Kidney (tissue), 14 donors: Measurements from ENCODE around the gene TNK2. TPM values are rescaled to one million over a fixed set of nuclear protein-coding genes. Genes with fewer than 3 reads are reported as not detected.

Experiments used
- DNase-seq, 5 donors: peaks; one replicate each; pipeline ENCODE4 v3.0.0-alpha.2; 2013 to 2020
- FAIRE-seq: peaks from 2 replicates; lab custom pipeline; 2012; peaks lifted over from hg19 to GRCh38; lab: Jason Lieb, UNC
- H3K27ac ChIP-seq, 2 donors: one replicate each; pipeline ENCODE4 v1.7.0; 2013; ENCODE audit warnings: low read depth in 2 of 2, low read length in 2 of 2, inconsistent platforms in 1 of 2
- H3K27me3 ChIP-seq: one replicate; pipeline ENCODE4 v1.7.1; 2013; ENCODE audit warnings: low read length, inconsistent platforms; ENCODE audit not compliant: control insufficient read depth, insufficient read depth
- H3K36me3 ChIP-seq, 3 donors: one replicate each; pipeline versions ENCODE4 v1.7.0 to v1.7.1; 2013; ENCODE audit warnings: low read length in 3 of 3, control low read depth in 1 of 3, inconsistent platforms in 1 of 3; ENCODE audit not compliant: insufficient read depth in 3 of 3, control insufficient read depth in 2 of 3
- H3K4me1 ChIP-seq, 3 donors: one replicate each; pipeline versions ENCODE4 v1.7.0 to v1.7.1; 2013; ENCODE audit warnings: low read length in 3 of 3, inconsistent platforms in 1 of 3, low read depth in 1 of 3; ENCODE audit not compliant: control insufficient read depth in 2 of 3, insufficient read depth in 2 of 3
- H3K4me3 ChIP-seq, 3 donors: one replicate each; pipeline versions ENCODE4 v1.7.0 to v1.8.1; 2013; ENCODE audit warnings: low read length in 3 of 3, control low read depth in 1 of 3, inconsistent platforms in 1 of 3
- H3K9ac ChIP-seq, 3 donors: one replicate each; pipeline versions ENCODE4 v1.7.0 to v1.7.1; 2013; ENCODE audit warnings: low read length in 3 of 3, control low read depth in 1 of 3, inconsistent platforms in 1 of 3
- H3K9me3 ChIP-seq, 3 donors: one replicate each; pipeline versions ENCODE4 v1.7.0 to v1.7.1; 2013; ENCODE audit warnings: low read length in 3 of 3, control low read depth in 1 of 3, inconsistent platforms in 1 of 3; ENCODE audit not compliant: control insufficient read depth in 2 of 3, insufficient read depth in 1 of 3
- CTCF ChIP-seq: IDR thresholded peaks from 3 replicates; pipeline ENCODE4 v1.5.1; 2012; ENCODE audit warnings: mild to moderate bottlenecking, moderate library complexity, borderline replicate concordance; ENCODE audit not compliant: insufficient read depth; ENCODE audit errors: extremely low read depth
- intact Hi-C: fragments of 100-400 bp; cut with DNase I; formaldehyde crosslinking; loops from one replicate; pipeline ENCODE4 v1.11.1; 2022
- polyA plus RNA-seq: library from polyadenylated mRNA; stranded (reverse); fragments of 350-450 nt; fragmentation: Illumina TruSeq; extraction: RNeasy Lipid Tissue Mini Kit (QIAGEN cat#74804); gene quantifications from one replicate; pipeline ENCODE4 v1.2.3, GENCODE V29; 2014; ENCODE audit warnings: low read depth, low replicate concordance; ENCODE audit not compliant: insufficient read depth
- total RNA-seq: library from RNA; stranded (reverse); fragmentation: NEBNext Ultra II Directional; extraction: Animal tissue kit (Norgen Biotek cat#: 25700); gene quantifications from one replicate; pipeline ENCODE4 v1.2.1, GENCODE V29; 2021
- donor health status: control.
- donor health status: control.
- donor health status: control.
- donor health status: control.
- donor health status: control.
- donor health status: DM: yes; HTN: yes; CAD: no.
- donor health status: Normal renal cell carcinoma (clear cell type).

TNK2 gene
- total and polyA plus RNA-seq, 2 donors from 2014 or later = 14.7 to 42.5 TPM

DNA sequence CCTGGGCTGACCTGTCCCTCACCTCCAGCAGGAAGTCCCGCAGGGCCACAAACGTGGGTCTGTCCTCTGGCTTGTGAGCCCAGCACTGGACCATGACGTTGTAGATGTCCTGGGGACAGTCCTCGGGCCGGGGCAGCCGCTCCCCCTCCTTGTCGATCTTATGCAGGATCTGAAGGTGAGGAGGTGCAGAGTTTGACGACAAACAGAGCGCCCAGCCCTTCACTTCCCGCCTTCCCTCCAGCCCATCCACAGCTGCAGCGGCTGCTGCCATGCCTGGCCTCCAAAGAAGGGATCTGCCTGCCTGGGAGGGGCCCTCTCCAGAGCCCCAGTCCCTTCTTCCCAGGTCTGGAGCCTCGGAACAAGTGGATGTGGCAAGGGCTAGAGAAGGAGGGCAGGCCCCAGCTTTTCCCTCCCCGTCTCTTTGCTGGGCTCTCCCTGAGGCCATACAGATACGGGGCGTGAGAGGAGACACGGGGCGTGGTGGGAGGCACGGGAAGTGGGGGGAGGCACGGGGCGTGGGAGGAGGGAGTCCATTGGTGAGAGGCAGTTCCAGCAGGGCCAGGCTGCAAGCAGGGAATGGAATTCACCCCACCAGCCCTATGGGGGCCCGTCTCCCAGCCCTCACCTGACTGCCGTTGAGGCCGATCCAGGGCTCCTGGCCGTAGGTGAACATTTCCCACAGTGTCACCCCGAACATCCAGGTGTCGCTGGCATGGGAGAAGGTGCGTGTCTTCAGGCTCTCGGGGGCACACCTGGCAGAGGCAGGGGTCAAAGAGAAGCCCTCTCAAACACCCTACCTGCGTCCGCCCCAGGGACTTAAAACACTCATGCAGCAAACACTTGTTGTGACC, 29.7 kb downstream of the TNK2 start:
- Histone ChIP-seq H3K9me3 (no peaks in the 10 kb centered on the region), H3K27me3 (no peaks in the 10 kb centered on the region), H3K36me3 (peaks cover 0 to 4% (median 0%) of the 10 kb centered on the region in 3 donors), H3K4me1 (no peaks in the 10 kb centered on the region), H3K9ac (no peak overlapping the region), H3K4me3 (no peak overlapping the region), H3K27ac (no peak overlapping the region)
- DNase-seq = no peak
- no peak for TF ChIP-seq CTCF
- FAIRE-seq = no peak
- intact Hi-C loops = no loop called here

DNA sequence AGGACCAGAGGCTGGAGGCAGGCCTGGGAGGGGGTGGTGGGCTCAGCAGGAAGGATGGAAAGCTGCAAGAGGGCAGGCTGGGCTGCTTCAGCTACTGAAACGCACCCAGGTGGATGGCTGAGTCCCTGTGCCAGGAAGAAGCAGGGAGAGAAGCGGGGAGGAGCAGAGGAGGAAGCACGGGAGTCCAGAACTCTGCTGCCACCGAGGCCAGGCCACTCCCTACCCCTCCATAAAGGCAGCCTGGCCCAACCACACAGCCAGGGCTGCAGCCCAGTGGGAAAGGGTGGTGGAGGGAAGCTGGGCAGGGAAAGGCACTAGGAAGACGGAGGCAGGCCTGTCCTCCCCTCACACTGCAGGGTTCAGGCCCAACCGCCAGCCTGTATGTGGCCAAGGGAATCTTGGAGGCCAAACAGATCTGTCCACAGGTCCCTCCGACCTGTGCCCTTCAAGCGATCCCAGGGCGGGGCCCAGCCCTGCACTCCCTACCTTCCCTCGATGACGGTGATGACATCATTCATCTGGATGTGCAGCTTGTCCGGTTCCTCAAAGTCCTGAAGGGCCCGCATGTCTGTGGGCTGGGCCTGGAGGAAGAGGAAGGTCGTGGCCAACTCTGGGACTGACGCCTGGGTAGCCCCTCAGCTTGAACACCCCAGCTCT, 30.5 kb downstream of the TNK2 start:
- no peak overlapping the region for H3K27ac ChIP-seq
- FAIRE-seq (no peak), DNase-seq (no peak)
- H3K36me3 ChIP-seq = peaks cover 0 to 4% (median 0%) of the 10 kb centered on the region in 3 donors
- H3K4me1 ChIP-seq = no peaks in the 10 kb centered on the region
- H3K4me3 ChIP-seq = no peak overlapping the region
- H3K9ac ChIP-seq = no peak overlapping the region
- no peaks in the 10 kb centered on the region for H3K9me3 ChIP-seq
- H3K27me3 ChIP-seq = no peaks in the 10 kb centered on the region
- TF ChIP-seq CTCF = no peak
- intact Hi-C loops = no loop called here

DNA sequence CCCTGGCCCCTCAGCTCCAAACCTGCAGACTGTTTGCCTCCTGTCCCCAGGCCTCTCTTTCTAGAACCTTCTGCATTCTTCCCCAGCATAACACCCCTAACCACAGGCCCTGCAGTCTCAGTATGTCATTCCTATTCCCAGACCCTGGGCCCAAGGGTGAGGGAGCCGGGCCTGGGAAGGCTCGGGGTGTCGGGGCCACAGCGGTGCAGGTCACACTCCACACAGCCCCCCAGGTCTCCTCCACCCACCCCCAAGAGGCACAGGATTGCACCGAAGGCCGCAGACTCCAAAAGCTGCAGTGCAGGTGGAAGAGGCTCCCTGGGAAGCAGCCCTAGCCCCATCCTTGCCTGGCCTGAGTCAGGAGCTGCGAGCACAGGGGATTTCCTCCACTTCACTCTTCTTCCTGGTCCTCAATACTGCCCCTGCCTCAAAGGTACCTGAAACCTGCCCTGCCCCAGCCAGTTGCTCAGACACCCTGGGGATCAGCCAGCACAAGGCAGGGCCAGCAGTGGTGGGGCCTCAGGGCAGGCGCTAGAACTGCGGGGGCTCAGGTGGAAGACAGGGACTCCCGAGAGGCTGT, 31.1 kb downstream of the TNK2 start:
- H3K27ac ChIP-seq = no peak overlapping the region
- TF ChIP-seq CTCF = no peak
- H3K9ac ChIP-seq = no peak overlapping the region
- DNase-seq = no peak
- no peak overlapping the region for H3K4me3 ChIP-seq
- H3K36me3 ChIP-seq = peaks cover 0 to 4% (median 0%) of the 10 kb centered on the region in 3 donors
- no peaks in the 10 kb centered on the region for H3K9me3 ChIP-seq
- FAIRE-seq = no peak
- H3K4me1 ChIP-seq = no peaks in the 10 kb centered on the region
- intact Hi-C loops = no loop called here
- no peaks in the 10 kb centered on the region for H3K27me3 ChIP-seq
